NCI-H2227 treated with DMSO at 0.1 percent for 48 hours (cell line): ENCODE measurements around the gene RCE1.

Source experiments
- DNase-seq: peaks from one replicate; lab custom pipeline; 2025; lab: John Stamatoyannopoulos, UW

RCE1 gene

DNA sequence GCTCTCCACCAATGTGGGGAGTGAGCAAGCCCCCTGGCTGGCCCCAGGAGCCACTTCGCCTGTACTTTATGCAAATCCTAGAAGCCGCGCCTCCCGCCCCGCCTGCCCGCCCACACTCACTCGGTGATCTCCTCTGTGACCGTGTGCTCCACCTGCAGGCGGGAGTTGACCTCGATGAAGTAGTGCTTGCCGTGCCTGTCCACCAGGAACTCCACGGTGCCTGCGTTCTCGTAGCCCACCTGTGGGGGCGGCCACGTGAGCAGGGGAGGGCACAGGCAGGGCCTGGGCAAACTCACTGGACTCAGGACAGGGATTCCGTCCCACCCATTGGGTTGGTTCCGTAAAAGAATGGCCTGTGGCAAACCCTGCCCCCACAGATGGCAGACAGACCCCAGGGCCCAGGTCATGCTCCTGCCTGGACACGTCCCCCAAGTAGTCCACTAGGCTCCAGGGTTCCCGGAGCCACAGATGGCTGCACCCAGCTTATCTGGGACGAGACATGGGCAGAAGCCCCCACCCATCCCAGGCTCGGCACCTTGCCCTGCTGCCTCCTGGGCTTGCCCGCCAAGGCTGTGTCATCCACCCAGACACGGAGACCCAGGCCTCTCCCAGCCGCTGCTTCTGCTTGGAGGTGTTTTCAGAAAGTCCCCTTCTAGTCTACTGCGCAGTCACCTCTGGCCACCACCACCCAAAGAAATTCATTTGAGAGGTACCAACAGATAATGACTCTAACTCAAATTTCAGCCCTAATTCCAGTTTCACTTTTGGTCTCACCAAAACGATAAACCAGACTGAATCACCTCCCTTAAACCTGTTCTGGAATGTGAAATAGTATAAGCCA is 25.7 kb downstream of the RCE1 start:
- DNase-seq, result no peak

DNA sequence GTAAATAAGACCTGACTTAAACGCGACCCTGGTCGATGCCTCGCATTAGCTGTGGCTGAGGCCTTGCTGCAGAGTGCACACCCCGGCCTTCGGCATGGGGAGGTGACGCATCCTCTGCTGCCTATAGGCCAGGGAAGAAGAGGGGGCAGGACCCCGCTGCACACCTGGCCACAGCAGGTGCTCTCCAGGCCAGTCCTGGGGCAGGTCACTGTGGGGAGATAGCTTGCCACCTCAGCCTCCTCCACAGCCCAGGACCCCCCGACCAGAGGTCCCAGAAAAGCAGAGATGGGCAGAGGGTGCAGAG is 26.3 kb downstream of the RCE1 start:
- DNase-seq, result no peak

DNA sequence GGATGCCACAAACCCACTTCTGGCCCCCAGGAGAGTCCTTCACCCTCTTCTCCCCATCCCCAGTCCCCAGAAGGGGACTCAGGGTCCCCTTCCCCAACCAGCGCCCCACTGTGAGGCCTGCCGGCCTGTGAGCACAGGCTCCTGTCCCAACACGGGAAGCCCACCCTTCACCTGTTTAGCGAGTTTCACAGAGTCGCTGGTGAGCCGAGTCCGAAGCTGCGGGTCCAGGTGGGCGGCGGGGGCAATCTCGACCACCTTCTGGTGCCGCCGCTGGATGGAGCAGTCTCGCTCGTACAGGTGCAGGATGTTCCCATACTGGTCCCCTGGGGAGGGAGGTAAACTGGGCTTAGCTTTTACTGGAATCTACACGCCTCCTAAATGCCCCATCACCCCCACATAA is 26.9 kb downstream of the RCE1 start:
- no peak for DNase-seq

DNA sequence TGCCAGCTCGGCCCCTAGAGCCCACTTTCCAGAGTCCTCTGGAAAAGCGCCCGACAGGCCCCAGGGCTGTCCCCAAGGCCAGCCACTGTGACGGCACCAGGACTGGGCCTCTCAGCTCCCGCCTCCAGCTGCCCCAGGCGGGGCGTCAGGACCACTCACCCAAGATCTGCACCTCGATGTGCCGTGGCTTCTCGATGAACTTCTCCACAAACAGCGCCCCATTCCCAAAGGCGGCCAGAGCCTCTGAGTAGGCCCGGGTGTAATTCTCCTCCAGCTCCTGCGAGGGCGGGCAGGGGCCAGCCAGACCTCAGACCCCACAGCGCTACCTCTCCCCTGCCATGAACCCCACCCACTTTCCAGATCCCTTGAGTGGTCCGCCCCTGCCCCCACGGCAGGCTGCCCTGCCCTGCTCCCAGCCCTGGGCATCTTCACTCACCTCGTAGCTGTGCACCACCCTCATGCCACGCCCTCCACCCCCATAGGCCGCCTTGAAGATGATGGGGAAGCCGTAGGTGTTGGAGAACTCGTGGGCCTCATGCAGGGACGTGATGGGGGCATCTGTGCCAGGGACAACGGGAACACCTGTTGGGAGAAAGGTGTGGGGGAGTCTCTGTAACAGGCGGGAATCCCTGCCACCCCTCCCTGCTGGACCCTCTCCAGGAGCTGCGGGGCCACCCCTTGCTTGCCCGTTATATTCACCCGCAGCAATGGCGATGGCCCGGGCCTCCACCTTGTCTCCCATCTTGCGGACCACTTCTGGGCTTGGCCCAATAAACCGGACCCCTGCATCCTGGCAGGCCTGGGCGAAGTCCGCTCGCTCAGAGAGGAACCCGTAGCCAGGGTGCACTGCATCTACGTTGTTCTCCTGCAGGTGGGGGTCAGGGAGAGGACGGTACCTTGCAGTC is 27.6 kb downstream of the RCE1 start:
- no peak for DNase-seq

DNA sequence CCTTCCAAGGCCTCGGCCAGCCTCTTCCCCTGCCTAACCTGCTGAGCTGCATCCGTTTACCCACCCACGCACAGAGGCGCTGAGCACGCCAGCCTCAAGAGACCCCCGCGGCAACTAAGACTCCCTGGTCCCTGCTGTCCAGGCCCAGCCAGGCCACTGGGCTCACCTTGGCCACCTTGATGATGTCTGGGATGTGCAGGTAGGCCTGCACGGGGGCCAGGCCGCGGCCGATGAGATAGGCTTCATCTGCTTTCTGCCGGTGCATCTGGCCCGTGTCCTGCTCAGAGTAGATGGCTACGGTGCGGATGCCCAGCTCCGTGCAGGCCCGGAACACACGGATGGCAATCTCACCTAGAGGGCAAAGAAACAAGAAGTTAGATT is 28.3 kb downstream of the RCE1 start:
- DNase-seq, result no peak

DNA sequence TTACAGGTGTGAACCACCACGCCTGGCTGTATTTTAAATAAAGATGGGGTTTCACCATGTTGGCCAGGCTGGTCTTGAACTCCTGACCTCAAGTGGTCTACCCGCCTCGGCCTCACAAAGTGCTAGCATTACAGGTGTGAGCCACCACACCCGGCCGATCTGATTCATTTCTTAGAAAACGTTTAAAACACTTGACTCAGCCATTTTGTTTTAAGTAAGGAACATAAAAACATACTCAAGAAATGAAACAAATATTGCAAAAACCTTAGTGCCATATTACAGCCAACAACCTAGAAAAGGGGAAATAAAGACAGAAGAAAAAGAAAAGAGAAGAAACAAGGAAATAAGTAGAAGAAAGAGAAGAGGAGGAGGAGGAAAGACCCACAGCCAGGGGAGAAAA is 31.0 kb downstream of the RCE1 start:
- DNase-seq, result no peak

DNA sequence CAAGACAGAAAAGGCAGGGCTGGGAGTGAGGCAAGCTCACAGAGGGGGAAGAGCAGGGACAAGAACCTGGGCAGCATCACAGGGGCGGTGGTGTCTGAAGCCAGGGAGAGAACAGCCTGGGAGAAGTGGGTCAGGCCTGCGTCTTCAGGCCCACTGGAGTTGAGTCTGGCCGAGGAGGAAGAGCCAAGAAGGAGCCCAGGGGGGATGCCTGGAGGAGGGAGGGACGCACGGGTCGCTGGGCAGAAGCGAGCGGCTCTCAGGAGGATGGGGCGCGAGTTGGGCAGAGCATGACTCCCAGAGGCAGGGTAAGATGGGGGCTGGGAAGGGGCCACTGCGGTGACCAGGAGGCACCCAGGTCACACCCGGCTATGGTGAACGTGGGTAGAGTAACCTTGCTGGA is 32.1 kb downstream of the RCE1 start:
- DNase-seq, result no peak

DNA sequence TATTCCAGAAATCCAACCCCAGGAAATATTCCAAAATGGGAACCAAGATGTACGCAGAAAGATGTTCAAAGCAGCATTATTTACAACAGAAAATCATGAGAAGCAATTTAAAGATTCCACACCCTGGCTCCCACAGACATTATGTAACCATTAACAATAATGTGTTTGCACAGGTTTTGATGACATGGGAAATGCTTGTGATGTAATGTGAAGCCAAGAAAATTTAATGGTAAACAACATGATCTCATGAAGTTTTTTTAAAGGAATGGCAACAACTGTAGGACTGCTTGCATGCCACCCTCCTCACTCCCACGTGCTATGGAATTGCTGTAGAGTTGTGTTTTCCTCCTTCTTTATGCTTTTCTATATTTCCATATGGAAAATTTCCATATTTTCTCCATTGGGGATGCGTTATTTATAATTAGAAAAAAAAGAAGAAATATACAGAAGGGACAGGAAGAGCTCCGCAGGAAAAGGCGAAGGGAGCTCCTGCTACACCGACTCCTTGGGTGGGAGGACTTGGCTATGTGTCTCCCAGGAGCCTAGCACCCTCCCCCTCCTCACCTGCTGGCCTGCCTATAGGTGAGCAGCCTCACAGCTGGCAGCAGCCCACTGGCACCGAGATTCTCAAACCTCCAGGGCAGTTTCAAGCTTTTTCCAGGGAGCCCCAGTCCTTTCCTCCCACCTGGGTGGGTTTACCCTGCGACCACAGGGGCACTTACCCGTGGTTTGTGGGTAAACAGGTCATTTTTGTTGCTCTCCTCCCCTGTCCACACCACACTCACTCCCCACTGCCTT is 34.5 kb downstream of the RCE1 start:
- DNase-seq, result no peak

DNA sequence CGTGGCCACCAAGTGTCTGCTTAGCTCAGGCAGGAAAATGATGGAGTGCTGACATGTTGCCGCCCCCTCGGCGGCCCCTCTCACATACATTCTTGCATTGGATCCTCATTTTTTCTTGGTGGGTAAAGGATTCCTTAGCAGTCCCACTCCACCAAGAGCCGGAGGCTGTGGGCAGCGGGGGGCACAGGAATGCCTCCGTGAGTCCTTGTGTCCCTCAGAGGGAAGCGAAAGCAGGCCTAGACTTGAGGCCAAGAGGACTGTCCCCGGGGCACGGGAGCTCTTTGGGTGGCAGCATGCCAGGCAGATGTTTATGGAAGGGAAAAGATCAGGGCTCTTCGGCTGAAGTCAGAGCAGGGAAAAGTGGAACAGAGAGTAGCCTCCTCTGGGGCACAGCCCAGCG is 35.2 kb downstream of the RCE1 start:
- no peak for DNase-seq

DNA sequence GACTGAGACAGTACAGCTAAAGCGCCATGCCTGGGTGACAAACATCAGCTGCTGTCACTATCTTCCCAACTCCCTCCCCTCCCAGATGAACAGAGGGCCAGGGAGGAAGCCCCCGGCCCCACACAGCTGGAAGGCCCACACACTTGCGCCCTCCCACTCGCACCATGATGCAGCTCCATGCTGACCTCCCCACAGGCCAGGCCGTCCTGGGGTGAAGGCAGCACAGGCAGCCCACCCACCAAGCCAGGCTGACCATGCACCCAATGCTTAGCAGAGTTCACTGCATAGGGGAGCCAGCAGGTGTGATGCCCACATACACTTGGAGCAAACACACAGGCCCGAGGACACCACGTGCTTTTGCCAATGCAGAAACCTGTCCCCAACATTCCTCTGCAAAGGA is 35.8 kb downstream of the RCE1 start:
- no peak for DNase-seq

DNA sequence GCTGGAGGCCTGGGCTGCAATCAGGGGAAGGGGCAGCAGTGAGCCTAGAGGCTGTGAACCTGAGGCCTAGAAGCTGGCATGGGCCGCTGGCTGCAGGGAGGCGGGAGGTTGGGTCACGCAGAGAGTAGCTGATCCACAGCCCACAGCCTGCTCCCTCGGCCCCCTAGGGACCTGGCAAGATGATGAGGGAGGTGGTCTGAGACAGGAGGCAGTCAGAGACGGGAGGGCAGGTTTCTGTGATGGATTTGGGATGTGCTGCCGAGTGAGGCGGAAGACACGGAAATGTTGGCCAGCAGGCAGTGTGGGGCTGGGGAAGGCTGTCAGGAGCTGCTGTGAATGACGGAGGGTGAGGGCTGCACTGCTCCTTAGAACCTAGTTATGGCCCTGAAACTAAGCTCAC is 36.3 kb downstream of the RCE1 start:
- DNase-seq, result no peak

DNA sequence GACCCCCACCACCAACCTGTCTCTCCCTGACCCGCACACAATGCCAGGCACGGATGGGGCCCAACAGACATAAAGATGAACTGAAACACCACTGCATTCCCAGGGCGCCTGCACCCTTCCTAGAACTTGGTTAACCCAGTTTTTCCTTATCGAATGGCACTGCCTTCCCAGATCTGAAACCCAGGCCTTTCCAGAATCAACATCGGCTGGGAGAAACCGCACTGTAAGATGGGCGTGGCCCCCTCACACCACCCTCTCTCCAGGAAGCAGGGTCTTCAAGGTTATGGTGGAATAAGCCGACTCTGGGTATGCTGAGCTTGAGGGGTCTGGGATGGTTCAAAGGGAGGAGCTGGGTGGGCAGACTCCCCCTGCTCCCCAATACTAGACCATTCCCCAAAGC is 36.8 kb downstream of the RCE1 start:
- DNase-seq, result no peak

DNA sequence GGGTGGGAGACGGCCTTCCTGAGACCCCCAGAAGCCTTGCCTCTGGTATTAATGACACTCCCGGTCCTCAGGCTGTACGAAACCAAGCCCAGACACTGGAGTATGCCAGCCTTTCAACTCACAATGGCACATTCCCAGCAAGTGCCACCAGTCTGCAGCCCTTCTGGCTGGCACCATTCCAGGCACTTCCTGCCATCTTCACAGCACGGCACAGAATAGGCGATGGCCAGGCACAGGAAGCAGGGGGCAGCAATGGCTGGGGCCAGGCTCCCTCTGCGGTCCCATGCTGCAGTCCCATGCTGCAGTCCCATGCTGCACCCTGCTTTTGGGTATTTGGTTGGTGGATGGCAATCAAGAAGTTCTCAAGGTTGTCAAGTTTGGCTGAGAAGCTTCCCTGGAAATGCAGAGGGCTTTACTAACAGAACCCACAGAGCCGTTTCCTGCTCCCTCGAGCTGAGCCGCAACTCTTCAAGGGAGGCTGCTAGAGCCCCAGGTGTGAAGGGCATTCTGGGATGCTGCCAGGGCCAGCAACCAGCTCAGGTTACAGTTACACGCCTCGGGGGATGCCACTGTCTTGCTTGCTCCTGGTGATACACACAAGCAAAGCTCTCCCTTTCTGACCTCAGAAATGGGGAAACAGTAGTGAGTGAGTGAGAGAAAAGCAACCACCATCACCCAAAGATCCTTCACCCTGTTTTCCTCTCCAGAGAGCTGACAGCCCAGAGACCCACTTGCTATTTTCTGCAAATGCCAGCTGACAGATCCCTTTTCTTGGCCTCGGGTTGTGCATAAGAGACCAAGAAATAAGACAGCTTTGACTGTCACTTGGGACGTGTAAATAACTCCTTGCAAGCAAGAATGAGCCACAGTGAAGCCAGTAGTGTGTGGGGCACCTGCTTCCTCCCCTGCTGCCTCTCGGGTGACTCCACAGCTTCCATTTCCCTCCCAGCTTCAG is 37.5 kb downstream of the RCE1 start:
- no peak for DNase-seq

DNA sequence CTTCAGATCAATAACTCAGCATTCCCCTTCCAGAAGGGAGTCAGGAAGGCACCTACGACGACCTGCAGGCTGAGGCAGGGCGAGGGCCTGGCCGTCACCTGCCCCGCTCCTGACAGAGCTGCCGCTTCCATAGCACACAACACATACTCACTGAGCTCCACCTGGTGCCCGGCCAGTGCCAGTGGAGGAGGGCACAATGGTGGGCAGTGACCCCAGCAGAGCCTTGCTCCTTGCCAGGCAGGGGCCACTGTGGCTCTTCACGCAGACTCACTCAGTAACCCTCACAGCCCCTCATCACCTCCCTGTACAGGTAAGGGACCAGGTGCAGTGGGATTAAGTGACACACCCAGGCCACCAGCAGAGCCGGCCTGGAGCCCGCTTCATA is 38.2 kb downstream of the RCE1 start:
- DNase-seq, result no peak

DNA sequence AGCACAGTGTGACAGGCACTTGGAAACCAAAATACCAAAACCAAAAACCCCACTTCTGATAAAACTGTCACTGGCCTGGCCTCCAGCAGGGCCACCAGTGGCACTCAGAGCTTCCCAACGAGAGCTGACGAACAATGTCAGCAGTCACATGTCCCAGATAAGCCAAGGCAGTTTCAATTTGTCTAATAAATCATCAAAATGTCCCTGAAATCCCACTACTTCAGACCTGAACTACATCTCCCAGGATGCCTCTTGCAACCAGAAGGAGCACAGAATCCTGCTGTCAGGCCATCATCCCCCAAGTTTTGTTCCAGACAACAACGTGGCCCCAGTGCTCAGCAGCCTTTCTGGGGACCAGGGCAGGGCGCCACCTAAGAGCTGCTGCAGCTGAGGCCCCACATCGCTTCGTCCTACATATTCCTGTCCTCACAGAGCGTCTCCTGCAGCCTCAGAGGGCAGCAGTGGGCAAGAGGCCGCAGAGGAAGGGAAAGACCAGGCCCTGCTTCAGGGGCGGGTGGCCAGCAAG is 38.7 kb downstream of the RCE1 start:
- DNase-seq, result no peak

DNA sequence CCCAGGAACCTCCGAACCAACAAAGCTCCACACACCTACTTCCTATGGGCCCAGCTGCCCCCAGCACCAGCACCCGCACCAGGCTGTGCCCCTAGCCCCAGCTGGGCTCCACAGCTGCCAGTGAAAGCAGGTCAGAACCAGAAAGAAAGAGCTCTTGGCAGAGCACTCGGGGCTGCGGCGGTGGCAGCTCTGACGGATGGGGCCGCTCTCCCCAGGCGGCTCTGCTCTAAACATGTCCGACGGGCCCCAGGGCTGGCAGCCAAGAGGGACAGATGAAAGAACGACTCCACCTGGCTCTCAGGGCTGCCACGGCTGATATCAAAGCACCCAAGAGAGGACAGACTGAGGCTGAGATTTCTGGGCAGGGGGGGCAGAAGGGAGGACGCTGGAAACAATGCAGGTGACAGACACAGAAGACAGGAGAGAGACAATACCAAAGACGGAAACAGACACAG is 39.3 kb downstream of the RCE1 start:
- no peak for DNase-seq

DNA sequence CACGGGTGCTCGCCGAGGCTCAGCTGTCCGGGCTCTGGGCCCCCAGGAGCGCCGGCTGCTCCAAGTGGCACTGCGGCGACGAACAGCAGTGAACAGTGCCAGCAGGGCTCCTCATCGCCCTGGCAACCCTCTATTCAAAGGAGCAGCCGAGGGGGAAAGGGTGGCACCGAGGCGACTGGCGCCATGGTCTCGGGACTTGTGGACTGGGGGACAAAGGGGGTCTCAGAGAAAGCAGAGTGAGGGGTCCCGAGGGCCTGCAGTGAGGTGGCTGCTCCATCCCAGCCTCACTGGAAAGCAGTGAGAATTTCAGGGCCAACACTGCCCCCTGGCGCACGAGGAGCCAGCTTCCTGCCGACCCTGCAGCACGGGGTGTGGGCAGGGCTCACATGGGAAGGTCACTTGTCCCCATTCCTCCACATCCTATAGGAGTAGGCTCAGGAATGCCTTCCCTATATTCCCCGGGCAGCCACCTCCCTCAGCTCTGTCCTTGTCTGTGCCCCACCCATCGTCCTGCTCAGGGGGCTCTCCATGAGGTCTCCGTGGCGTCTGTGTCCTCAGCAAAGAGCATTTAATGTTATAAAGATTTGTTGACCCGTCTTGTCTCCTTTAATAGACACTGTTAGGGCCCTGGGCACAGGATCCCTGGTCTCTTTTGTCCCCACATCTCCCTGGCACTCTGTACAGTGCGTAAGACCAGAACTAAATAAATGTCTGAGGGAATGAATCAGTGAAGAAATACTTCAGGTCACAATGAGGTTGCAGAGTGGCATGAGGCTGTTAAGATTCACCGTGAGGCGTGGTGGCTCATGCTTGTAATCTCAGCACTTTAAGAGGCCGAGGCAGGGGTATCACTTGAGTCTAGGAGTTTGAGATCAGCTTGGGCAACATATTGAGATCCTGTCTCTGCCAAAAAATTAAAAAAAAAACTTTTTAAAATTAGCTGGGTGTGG is 40.0 kb downstream of the RCE1 start:
- peak; percentile 42 for DNase-seq

DNA sequence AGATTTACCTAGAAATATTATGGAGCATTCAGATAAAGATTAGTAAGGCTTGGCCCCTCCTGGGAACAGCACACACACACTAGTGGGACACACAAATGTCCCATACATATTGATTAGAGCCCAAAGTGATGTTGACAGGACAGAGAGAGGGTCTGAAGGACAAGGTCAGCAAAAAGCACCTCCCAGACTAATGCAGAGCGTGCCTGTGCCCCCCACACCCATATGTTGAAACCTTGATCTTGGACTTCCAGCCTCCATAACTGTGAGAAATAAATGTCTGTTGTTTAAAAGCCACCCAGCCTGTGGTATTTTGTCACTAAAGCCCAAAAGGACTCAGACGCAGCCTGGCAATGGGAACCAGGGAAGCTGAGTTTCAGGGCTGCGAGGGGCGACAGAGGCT is 41.2 kb downstream of the RCE1 start:
- DNase-seq, result no peak

DNA sequence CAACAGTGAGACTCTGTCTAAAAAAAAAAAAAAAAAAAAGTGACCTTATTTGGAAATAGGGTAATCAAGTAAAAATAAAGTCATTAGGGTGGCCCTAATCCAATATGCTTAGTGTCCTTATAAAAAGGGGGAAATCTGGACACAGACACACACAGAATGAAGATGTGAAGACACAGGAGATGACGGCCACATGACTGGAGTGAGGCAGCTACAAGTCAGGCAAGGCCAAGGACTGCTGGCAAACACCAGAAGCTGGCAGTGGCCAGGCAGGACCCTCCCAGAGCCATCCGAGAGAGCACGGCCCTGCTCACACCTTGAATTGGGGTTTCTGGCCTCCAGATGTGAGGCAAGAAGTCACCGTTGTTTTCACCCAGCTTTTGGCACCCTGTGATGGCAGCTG is 42.2 kb downstream of the RCE1 start:
- no peak for DNase-seq

DNA sequence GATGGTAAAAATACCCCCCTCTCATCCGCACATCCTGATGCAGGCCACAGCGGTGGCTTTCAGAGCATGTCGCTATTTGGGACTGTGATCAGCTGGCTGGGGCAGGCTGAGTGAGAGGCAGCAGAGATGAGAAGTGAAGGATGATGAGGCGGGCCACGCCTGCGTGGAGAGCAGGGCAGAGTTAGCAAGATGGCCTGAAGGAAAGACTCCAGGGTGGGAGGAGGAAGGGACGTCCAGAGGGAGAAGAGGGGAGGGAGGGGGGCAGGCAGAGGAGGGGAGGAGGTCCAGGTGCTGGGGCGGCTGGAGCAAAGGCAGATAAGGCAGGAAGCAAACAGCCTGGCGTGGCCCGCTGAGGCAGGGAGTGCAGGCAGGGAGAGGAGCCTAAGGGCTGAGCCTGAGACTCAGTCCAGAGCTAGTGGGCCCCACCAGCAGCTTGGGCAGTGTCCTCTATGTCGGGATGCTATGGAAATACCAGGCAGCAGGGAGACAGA is 42.8 kb downstream of the RCE1 start:
- DNase-seq, result no peak
